Coronary artery (tissue), 2 donors: Measurements from ENCODE around the gene WDFY1.

Source experiments
- DNase-seq: peaks from one replicate; pipeline ENCODE4 v3.0.0-alpha.2; 2017; ENCODE audit warnings: low spot score
- H3K27ac ChIP-seq, 2 donors: fragments of 200-600 bp; sonication (generic); one replicate each; pipeline ENCODE4 v1.5.1; 2016 to 2019
- H3K4me3 ChIP-seq: fragments of 200-600 bp; sonication (generic); 2 replicates; pipeline ENCODE4 v1.5.1; 2016; ENCODE audit warnings: mild to moderate bottlenecking, moderate library complexity
- TF ChIP-seq, protein P1 (sequence below): fragments of 200-600 bp; sonication (generic); IDR thresholded peaks from one replicate; pipeline ENCODE4 v1.5.1; 2019; ENCODE audit warnings: antibody characterized with exemption

The WDFY1 gene

GRCh38 chr2:223957092-223957851, 12.1 kb upstream of the WDFY1 start, which contains the start of gene MRPL44:
TSS of gene MRPL44 (plus strand) at chr2:223957463. CDS start at chr2:223957473, 10 bp downstream.
- H3K4me3 ChIP-seq: peak within 1 kb of the TSS; percentile 77
- DNase-seq: peak; percentile 97
- H3K27ac ChIP-seq: peak within 1 kb of the TSS; percentile 73 to 82
- TF ChIP-seq, protein P1, sequence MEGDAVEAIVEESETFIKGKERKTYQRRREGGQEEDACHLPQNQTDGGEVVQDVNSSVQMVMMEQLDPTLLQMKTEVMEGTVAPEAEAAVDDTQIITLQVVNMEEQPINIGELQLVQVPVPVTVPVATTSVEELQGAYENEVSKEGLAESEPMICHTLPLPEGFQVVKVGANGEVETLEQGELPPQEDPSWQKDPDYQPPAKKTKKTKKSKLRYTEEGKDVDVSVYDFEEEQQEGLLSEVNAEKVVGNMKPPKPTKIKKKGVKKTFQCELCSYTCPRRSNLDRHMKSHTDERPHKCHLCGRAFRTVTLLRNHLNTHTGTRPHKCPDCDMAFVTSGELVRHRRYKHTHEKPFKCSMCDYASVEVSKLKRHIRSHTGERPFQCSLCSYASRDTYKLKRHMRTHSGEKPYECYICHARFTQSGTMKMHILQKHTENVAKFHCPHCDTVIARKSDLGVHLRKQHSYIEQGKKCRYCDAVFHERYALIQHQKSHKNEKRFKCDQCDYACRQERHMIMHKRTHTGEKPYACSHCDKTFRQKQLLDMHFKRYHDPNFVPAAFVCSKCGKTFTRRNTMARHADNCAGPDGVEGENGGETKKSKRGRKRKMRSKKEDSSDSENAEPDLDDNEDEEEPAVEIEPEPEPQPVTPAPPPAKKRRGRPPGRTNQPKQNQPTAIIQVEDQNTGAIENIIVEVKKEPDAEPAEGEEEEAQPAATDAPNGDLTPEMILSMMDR: no peak

DNA sequence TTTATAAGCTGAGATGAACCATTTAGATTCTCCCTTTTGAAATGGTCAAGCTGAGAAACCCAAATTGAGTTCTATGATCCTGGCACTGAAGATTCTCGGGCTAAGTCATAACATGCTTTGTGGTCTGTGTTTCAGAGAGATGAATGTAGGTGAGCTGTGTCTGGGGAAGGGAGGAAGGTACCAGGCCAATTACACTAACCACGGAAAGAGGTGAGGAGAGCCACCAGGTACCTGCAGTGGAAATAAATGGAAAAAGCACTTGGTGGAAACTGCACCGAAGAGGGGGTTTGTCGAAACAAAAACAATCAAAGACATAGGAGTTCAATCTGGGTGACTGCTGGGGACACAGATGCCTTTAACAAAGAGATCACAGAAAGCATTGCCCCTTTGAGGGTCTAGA, 11.2 kb upstream of the WDFY1 start:
- DNase-seq: no peak
- Histone ChIP-seq H3K27ac (peak overlapping the region; percentile 73 to 82), H3K4me3 (peak overlapping the region; percentile 77)
- TF ChIP-seq, protein P1: no peak

DNA sequence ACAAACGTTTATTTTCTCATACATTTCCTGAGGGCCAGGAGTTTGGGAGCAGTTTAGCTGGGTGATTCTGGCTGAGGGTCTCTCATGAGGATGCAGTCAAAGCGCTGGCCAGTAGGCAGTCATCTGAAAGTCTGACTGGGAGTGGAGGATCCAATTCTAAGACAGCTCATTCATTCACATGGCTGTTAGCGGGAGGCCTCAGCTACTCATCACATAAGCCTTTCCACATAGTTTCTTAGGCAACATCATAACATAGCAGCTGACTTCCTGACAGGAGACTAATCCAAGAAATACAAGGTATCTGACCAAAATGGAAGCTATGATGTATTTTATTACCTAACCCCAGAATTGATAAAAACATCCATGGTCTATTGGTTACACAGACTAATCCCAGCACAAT, 9.3 kb upstream of the WDFY1 start:
- TF ChIP-seq, protein P1: no peak
- no peak overlapping the region for H3K4me3 ChIP-seq
- H3K27ac ChIP-seq: no peak overlapping the region
- no peak for DNase-seq

DNA sequence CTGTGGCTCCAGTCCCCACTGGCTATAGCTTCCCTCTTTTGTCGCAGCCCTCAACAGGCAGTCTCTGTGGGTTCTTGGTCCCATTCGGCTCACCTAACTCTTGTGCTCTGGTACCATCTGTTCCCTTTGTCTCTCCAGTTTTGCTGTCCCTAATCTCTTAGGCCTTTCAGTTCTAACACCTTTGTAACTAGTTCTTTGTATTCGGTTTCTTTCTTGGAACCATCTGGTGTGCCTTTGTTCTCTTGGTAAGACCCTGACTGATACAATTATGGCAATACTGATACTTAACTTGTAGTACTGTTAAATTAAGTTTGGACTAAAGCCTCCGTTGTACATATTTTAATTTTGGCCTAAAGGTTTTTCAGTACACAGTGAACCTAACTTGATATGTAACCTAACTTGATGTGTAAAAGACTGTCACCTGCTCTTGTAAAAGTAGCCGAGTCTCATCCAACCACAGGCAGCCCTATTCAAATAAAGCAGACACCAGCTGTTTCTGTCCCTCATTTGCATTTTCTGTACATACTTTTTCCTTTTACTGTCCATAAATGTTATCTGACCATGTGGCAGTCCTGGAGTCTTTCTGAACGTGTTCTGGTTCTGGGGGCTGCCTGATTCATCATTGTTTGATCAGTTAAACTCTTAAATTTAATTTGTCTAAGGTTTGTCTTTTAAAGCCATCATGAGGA, 7.3 kb upstream of the WDFY1 start:
- no peak overlapping the region for H3K27ac ChIP-seq
- no peak overlapping the region for H3K4me3 ChIP-seq
- no peak for DNase-seq
- TF ChIP-seq, protein P1: no peak

DNA sequence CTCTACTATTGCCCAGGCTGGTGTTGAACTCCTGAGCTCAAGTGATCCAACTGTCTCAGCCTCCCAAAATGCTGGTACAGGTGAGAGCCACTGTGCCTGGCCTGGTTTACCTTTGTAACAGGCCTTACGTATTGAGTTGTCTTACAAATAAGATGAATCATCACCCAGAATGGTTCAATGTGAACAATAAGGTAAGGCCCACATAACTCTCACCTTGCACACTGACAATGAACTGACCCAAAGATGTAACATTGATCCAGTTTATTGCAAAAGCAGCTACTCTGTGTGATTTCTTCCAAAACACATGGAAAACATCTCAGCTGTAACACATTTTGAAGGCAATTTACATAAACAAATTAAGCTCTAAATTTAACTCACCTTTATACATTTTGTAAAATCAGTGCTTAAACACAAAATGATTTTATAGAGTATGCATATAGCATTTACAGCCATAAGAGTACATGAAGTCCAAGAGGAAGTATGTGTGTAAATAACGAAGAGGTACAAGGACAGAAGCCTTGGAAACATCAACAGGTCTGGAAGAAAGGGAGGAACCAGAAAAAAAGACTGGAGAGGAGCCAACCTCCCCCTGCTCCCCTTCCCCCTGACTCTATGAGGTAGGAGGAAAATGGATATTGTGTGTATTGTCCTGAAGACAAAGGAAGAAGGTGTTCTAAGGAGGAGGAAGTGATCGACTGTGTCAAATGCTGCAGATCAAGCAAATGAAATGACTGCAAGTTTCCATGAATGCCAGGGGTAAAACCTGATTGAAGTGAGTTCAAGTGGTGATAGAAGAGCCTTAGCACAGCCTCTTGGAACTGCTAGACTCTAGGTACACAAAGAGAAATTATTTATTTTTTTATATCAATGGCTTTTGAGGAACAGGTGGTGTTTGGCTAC, 5.6 kb upstream of the WDFY1 start:
- TF ChIP-seq, protein P1: no peak
- Histone ChIP-seq H3K27ac (no peak overlapping the region), H3K4me3 (no peak overlapping the region)
- DNase-seq: no peak

- TF ChIP-seq, protein P1: no peak
- H3K27ac ChIP-seq: no peak overlapping the region
- H3K4me3 ChIP-seq: no peak overlapping the region
- DNase-seq: no peak
These were observed 4.2 kb upstream of the WDFY1 start for GRCh38 chr2:223949241-223949840.
